ENCODE results near the gene KRTAP3-1. TPM values are rescaled to one million over a fixed set of nuclear protein-coding genes. Genes with fewer than 3 reads are reported as not detected.
"Not testable (repeated sequence)": the region's sequence is repeated elsewhere in the genome, so short reads cannot be mapped to it uniquely, and the experiment has no call there.

KRTAP3-1 gene
- total RNA-seq (2014; rRNA removed; shearing (Covaris generic); ENCODE audit: low replicate concordance), result not detected in 2 replicates

GRCh38 chr17:41008811-41009210 is at the start of gene KRTAP3-1:
TSS of gene KRTAP3-1 (minus strand) at chr17:41009128. CDS start at chr17:41009074, 54 bp downstream.
- H3K27me3 ChIP-seq (ENCODE audit: low read length), result no peaks in the 10 kb centered on the region
- H2AFZ ChIP-seq (ENCODE audit: low read length), result no peak within 1 kb of the TSS
- no peaks in the 10 kb centered on the region for H3K4me1 ChIP-seq (ENCODE audit: low read length)
- no peaks in the 10 kb centered on the region for H3K9me3 ChIP-seq (ENCODE audit: low read length)
- H3K9ac ChIP-seq (ENCODE audit: low read length), result no peak within 1 kb of the TSS
- H3K9me2 ChIP-seq (replicated peaks; ENCODE audit: insufficient read depth, low read length), result no peaks in the 10 kb centered on the region
- H3K4me3 ChIP-seq (ENCODE audit: low read length), result no peak within 1 kb of the TSS
- no peaks in the 10 kb centered on the region for H3K79me2 ChIP-seq (ENCODE audit: low read length)
- H3K27ac ChIP-seq (ENCODE audit: low read length), result no peak within 1 kb of the TSS
- H4K20me1 ChIP-seq (ENCODE audit: insufficient read depth, low read depth, low read length), result no peaks in the 10 kb centered on the region
- H3K4me2 ChIP-seq (ENCODE audit: low read depth, low read length, poor library complexity, severe bottlenecking), result no peak within 1 kb of the TSS
- no peaks in the 10 kb centered on the region for H3K36me3 ChIP-seq (ENCODE audit: insufficient read depth, low read length)
- no peak for DNase-seq

- no peak overlapping the region for H2AFZ ChIP-seq (ENCODE audit: low read length)
- no peaks in the 10 kb centered on the region for H3K9me3 ChIP-seq (ENCODE audit: low read length)
- H3K4me1 ChIP-seq (ENCODE audit: low read length), result no peaks in the 10 kb centered on the region
- H3K4me3 ChIP-seq (ENCODE audit: low read length), result no peak overlapping the region
- peak; percentile 22 for DNase-seq
- H3K79me2 ChIP-seq (ENCODE audit: low read length), result no peaks in the 10 kb centered on the region
- no peak overlapping the region for H3K27ac ChIP-seq (ENCODE audit: low read length)
- no peak overlapping the region for H3K9ac ChIP-seq (ENCODE audit: low read length)
- no peaks in the 10 kb centered on the region for H3K9me2 ChIP-seq (replicated peaks; ENCODE audit: insufficient read depth, low read length)
- H3K27me3 ChIP-seq (ENCODE audit: low read length), result no peaks in the 10 kb centered on the region
- H3K36me3 ChIP-seq (ENCODE audit: insufficient read depth, low read length), result no peaks in the 10 kb centered on the region
- no peaks in the 10 kb centered on the region for H4K20me1 ChIP-seq (ENCODE audit: insufficient read depth, low read depth, low read length)
- H3K4me2 ChIP-seq (ENCODE audit: low read depth, low read length, poor library complexity, severe bottlenecking), result no peak overlapping the region
Observed at GRCh38 chr17:41057547-41057946, 48.6 kb upstream of the KRTAP3-1 start.

GRCh38 chr17:41055130-41055529 is 46.2 kb upstream of the KRTAP3-1 start, which contains the start of gene KRTAP2-2:
TSS of gene KRTAP2-2 (minus strand) at chr17:41055230. CDS start at chr17:41055211, 19 bp downstream.
- not testable (repeated sequence) for H3K4me2 ChIP-seq (ENCODE audit: low read depth, low read length, poor library complexity, severe bottlenecking); DNase-seq; H3K4me3 ChIP-seq (ENCODE audit: low read length); H3K9ac ChIP-seq (ENCODE audit: low read length); H3K27ac ChIP-seq (ENCODE audit: low read length); H2AFZ ChIP-seq (ENCODE audit: low read length); H3K4me1 ChIP-seq (ENCODE audit: low read length); H4K20me1 ChIP-seq (ENCODE audit: insufficient read depth, low read depth, low read length); H3K27me3 ChIP-seq (ENCODE audit: low read length); H3K36me3 ChIP-seq (ENCODE audit: insufficient read depth, low read length); H3K9me2 ChIP-seq (replicated peaks; ENCODE audit: insufficient read depth, low read length); H3K9me3 ChIP-seq (ENCODE audit: low read length); H3K79me2 ChIP-seq (ENCODE audit: low read length)

DNA sequence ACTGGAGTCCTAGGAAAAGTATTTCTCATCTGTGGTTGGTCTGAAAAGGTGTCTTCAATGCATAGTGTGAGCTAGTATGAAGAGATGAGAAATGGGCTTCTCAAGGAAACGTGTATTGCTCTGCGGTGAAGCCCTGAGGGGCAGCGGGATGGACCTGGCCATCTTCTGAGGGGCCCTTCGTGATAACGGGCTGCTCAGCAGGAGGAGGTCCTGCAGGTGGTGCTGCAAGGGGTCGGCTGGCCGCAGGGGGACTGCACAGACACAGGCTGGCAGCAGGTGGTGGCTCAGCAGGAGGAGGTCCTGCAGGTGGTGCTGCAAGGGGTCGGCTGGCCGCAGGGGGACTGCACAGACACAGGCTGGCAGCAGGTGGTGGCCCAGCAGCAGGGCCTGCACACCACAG is 45.6 kb upstream of the KRTAP3-1 start:
- H3K4me2 ChIP-seq (ENCODE audit: low read depth, low read length, poor library complexity, severe bottlenecking); H3K79me2 ChIP-seq (ENCODE audit: low read length); H3K36me3 ChIP-seq (ENCODE audit: insufficient read depth, low read length); H3K4me3 ChIP-seq (ENCODE audit: low read length); H3K9ac ChIP-seq (ENCODE audit: low read length); H4K20me1 ChIP-seq (ENCODE audit: insufficient read depth, low read depth, low read length); DNase-seq; H2AFZ ChIP-seq (ENCODE audit: low read length); H3K9me3 ChIP-seq (ENCODE audit: low read length); H3K27me3 ChIP-seq (ENCODE audit: low read length); H3K4me1 ChIP-seq (ENCODE audit: low read length); H3K27ac ChIP-seq (ENCODE audit: low read length); H3K9me2 ChIP-seq (replicated peaks; ENCODE audit: insufficient read depth, low read length): not testable (repeated sequence)

DNA sequence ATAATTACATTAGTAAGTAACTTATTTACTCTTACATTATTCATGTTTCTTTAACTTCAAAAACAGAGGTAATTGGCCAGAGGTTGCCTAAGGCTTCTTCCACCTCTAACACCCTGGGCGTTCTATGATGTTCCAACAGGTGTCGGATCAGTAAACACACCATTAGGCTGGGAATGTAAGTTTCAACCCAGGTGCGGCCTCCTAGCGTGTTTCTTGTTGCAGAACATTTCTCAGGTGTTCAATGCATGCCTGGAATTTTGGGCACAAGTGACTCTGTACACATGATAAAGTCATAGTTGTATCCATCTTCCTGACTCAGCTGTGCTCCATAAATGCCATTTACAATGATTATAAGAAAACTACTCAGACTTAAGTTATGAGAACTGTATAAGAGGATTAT is 45.1 kb upstream of the KRTAP3-1 start:
- Histone ChIP-seq H2AFZ (ENCODE audit: low read length) (no peak overlapping the region), H3K4me1 (ENCODE audit: low read length) (no peaks in the 10 kb centered on the region), H3K36me3 (ENCODE audit: insufficient read depth, low read length) (no peaks in the 10 kb centered on the region), H3K27me3 (ENCODE audit: low read length) (no peaks in the 10 kb centered on the region), H3K4me3 (ENCODE audit: low read length) (no peak overlapping the region), H3K79me2 (ENCODE audit: low read length) (no peaks in the 10 kb centered on the region), H3K4me2 (ENCODE audit: low read depth, low read length, poor library complexity, severe bottlenecking) (no peak overlapping the region), H3K9me2 (replicated peaks; ENCODE audit: insufficient read depth, low read length) (no peaks in the 10 kb centered on the region), H3K9ac (ENCODE audit: low read length) (no peak overlapping the region), H4K20me1 (ENCODE audit: insufficient read depth, low read depth, low read length) (no peaks in the 10 kb centered on the region), H3K9me3 (ENCODE audit: low read length) (no peaks in the 10 kb centered on the region), H3K27ac (ENCODE audit: low read length) (no peak overlapping the region)
- peak; percentile 27 for DNase-seq

DNA sequence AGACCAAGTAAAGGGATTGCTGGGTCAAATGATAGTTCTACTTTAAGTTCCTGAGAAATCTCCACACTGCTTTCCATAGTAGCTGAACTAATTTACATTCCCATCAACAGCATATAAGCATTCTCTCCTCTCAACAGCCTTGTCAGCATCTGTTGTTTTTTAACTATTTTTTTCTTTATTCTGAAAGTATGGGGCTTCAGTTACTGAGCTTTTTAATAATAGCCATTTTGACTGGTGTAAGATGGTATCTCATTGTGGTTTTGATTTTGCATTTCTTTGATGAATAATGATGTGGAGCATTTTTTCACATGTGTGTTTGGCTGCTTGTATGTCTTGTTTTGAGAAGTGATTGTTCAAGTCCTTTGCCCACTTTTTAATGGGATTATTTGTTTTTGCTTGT is 43.6 kb upstream of the KRTAP3-1 start:
- Histone ChIP-seq H3K4me1 (ENCODE audit: low read length) (no peaks in the 10 kb centered on the region), H2AFZ (ENCODE audit: low read length) (no peak overlapping the region), H3K4me2 (ENCODE audit: low read depth, low read length, poor library complexity, severe bottlenecking) (no peak overlapping the region), H3K79me2 (ENCODE audit: low read length) (no peaks in the 10 kb centered on the region), H3K27me3 (ENCODE audit: low read length) (no peaks in the 10 kb centered on the region), H3K9me3 (ENCODE audit: low read length) (no peaks in the 10 kb centered on the region), H3K9me2 (replicated peaks; ENCODE audit: insufficient read depth, low read length) (no peaks in the 10 kb centered on the region), H3K9ac (ENCODE audit: low read length) (no peak overlapping the region), H3K4me3 (ENCODE audit: low read length) (no peak overlapping the region), H3K27ac (ENCODE audit: low read length) (no peak overlapping the region), H4K20me1 (ENCODE audit: insufficient read depth, low read depth, low read length) (no peaks in the 10 kb centered on the region), H3K36me3 (ENCODE audit: insufficient read depth, low read length) (no peaks in the 10 kb centered on the region)
- no peak for DNase-seq

DNA sequence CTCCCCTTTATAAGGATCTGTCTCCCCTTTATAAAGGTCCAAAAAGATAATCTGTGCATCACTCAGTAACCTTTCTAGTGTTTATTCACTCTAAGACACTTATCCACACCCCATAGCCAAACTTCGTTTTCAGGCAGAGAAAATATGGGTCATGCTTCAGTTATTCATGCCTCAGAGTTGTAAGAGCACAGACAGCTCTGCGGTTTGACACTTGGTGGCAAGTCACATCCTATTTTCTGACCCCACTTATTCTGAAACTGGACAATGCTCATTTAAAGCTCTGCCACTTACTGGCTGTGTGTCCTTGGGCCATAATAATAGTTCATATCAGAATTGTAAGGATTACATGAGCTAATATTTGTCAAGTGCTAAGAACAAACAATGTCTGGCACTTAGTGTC is 40.2 kb upstream of the KRTAP3-1 start:
- Histone ChIP-seq H3K27ac (ENCODE audit: low read length) (no peak overlapping the region), H3K9ac (ENCODE audit: low read length) (no peak overlapping the region), H3K9me3 (ENCODE audit: low read length) (no peaks in the 10 kb centered on the region), H3K9me2 (replicated peaks; ENCODE audit: insufficient read depth, low read length) (no peaks in the 10 kb centered on the region), H3K4me1 (ENCODE audit: low read length) (no peaks in the 10 kb centered on the region), H3K4me3 (ENCODE audit: low read length) (no peak overlapping the region), H2AFZ (ENCODE audit: low read length) (no peak overlapping the region), H3K79me2 (ENCODE audit: low read length) (no peaks in the 10 kb centered on the region), H3K27me3 (ENCODE audit: low read length) (no peaks in the 10 kb centered on the region), H4K20me1 (ENCODE audit: insufficient read depth, low read depth, low read length) (no peaks in the 10 kb centered on the region), H3K4me2 (ENCODE audit: low read depth, low read length, poor library complexity, severe bottlenecking) (no peak overlapping the region), H3K36me3 (ENCODE audit: insufficient read depth, low read length) (no peaks in the 10 kb centered on the region)
- peak; percentile 10 for DNase-seq

DNA sequence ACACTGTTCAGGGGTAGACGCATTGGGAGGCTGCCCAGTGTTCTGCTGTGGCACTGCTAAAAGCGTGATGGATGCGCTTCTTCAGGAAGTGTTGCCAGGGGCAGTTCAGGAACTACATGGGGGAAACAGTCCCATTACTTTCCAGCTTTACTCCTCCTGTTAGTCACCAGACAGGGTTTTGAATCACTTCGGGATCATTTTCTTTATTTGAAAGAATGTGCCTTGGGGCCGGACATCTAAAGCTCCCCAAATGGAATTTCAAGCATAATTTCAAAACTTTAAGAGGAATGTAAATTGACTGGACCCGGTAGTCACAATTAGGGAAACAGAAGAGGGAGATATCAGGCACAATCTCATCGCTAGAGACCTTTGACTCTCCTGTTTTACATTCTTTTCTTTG is 39.5 kb upstream of the KRTAP3-1 start:
- H3K27ac ChIP-seq (ENCODE audit: low read length), result no peak overlapping the region
- no peak overlapping the region for H3K4me2 ChIP-seq (ENCODE audit: low read depth, low read length, poor library complexity, severe bottlenecking)
- no peak overlapping the region for H2AFZ ChIP-seq (ENCODE audit: low read length)
- no peak overlapping the region for H3K4me3 ChIP-seq (ENCODE audit: low read length)
- H3K4me1 ChIP-seq (ENCODE audit: low read length), result no peaks in the 10 kb centered on the region
- H3K9me2 ChIP-seq (replicated peaks; ENCODE audit: insufficient read depth, low read length), result no peaks in the 10 kb centered on the region
- H3K9ac ChIP-seq (ENCODE audit: low read length), result no peak overlapping the region
- no peaks in the 10 kb centered on the region for H3K27me3 ChIP-seq (ENCODE audit: low read length)
- peak; percentile 1 for DNase-seq
- no peaks in the 10 kb centered on the region for H3K9me3 ChIP-seq (ENCODE audit: low read length)
- H3K79me2 ChIP-seq (ENCODE audit: low read length), result no peaks in the 10 kb centered on the region
- H4K20me1 ChIP-seq (ENCODE audit: insufficient read depth, low read depth, low read length), result no peaks in the 10 kb centered on the region
- H3K36me3 ChIP-seq (ENCODE audit: insufficient read depth, low read length), result no peaks in the 10 kb centered on the region
